PFSK-1 (cell line): ENCODE measurements around the gene CSRNP2. TPM values are rescaled to one million over a fixed set of nuclear protein-coding genes. Genes with fewer than 3 reads are reported as not detected.

Source experiments
- FOXP2 ChIP-seq: optimal IDR thresholded peaks from 2 replicates; pipeline ENCODE3; 2011; ENCODE audit warnings: borderline replicate concordance, control low read depth, inconsistent platforms; ENCODE audit not compliant: insufficient read depth; ENCODE audit errors: extremely low read length, extremely low read depth
- POLR2AphosphoS5 ChIP-seq: IDR thresholded peaks from 2 replicates; pipeline ENCODE4 v1.6.1; 2012; ENCODE audit warnings: low read depth, mild to moderate bottlenecking, control low read depth, low read length, moderate library complexity
- REST ChIP-seq, 2 experiments: IDR thresholded peaks; 2 replicates each; pipeline versions ENCODE4 v1.6.1 to v1.8.0; 2011 to 2012; ENCODE audit warnings: low read depth in 2 of 2, low read length in 2 of 2, control low read depth in 1 of 2, inconsistent platforms in 1 of 2, mild to moderate bottlenecking in 1 of 2, moderate library complexity in 1 of 2; ENCODE audit not compliant: insufficient read depth in 1 of 2
- SIN3A ChIP-seq: IDR thresholded peaks from 2 replicates; pipeline ENCODE4 v1.6.1; 2012; ENCODE audit warnings: mild to moderate bottlenecking, low read length, moderate library complexity, borderline replicate concordance; ENCODE audit not compliant: insufficient read depth
- TAF1 ChIP-seq: IDR thresholded peaks from 2 replicates; pipeline ENCODE4 v1.6.1; 2012; ENCODE audit warnings: low read length, control low read depth, borderline replicate concordance; ENCODE audit not compliant: insufficient read depth
- polyA plus RNA-seq: library from polyadenylated mRNA; unstranded; fragments of >200 nt; gene quantifications from one replicate; pipeline ENCODE4 v1.2.1, GENCODE V29; 2012; ENCODE audit warnings: low read depth, missing spikeins; ENCODE audit not compliant: insufficient read length

The CSRNP2 gene, protein sequence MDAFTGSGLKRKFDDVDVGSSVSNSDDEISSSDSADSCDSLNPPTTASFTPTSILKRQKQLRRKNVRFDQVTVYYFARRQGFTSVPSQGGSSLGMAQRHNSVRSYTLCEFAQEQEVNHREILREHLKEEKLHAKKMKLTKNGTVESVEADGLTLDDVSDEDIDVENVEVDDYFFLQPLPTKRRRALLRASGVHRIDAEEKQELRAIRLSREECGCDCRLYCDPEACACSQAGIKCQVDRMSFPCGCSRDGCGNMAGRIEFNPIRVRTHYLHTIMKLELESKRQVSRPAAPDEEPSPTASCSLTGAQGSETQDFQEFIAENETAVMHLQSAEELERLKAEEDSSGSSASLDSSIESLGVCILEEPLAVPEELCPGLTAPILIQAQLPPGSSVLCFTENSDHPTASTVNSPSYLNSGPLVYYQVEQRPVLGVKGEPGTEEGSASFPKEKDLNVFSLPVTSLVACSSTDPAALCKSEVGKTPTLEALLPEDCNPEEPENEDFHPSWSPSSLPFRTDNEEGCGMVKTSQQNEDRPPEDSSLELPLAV
- 29.2 TPM for polyA plus RNA-seq

DNA sequence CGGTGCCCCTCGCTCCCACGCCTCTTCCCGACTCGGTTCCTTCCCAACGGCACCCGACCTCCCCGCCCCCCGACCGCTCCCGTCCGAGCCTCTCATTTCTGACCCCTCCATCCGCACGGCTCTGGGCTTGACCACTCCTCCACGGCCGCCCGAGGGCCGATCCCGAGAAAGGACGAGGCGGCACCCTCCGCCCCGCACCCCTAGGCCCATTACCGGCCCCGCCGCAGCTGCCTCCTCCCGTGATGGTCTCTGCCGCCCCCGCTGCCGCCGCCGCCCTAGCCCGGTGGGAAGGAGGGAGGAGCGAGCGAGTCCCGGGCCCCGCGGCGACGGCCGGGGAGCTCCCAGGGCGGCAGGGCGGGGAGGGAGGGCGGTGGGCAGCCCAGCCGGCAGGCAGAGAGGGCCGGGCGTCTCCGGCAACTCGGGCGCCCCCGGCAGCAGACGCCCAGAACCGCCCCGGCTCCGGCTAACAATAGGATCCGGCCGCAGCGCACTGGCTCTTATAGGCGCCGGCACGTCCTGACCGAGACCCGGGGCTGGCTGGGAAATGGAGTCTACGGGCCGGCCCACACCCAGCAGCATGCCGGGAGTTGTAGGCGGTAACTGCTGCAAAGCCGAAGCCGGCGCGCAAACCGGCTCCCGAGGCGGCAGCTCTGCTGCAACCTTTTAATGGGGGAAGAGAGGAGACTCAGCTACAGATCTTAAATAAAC, at the start of gene CSRNP2:
Gene CSRNP2 (minus strand): TSS at position 471 of the 708 bp plus-strand sequence. CDS start 7,035 bp downstream, outside the sequence.
- TF ChIP-seq SIN3A (peak; percentile 85), FOXP2 (no peak), POLR2AphosphoS5 (peak; percentile 98), TAF1 (peak; percentile 96), REST (IDR thresholded peaks at IDR 0.05; ENCODE audit: insufficient read depth in 1 of 2, low read depth in 2 of 2, low read length in 2 of 2) (peak; percentile 1 to 72; a peak in 2 of 4 replicates)

DNA sequence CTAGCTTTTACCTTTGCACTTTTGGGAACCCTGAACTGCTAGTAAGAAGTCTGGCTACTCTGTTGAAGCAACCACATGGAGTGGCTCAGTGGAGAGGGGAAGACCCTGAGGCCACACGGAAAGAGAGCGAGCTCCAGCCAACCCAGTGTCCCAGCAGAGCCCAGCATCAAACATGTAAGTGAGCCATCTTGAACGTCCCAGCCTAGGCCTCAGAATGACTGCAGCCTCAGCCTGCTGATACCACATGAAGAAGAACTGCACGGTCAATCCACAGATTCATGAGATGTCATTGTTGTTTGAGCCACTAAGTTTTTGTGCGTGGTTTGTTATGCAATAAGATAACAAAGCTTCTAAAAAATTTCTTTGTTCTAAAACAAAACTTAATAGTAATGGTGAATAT, 49.3 kb upstream of the CSRNP2 start:
- TF ChIP-seq TAF1 = no peak
- TF ChIP-seq REST (IDR thresholded peaks at IDR 0.05; ENCODE audit: insufficient read depth in 1 of 2, low read depth in 2 of 2, low read length in 2 of 2) = no peak
- TF ChIP-seq FOXP2 = no peak

DNA sequence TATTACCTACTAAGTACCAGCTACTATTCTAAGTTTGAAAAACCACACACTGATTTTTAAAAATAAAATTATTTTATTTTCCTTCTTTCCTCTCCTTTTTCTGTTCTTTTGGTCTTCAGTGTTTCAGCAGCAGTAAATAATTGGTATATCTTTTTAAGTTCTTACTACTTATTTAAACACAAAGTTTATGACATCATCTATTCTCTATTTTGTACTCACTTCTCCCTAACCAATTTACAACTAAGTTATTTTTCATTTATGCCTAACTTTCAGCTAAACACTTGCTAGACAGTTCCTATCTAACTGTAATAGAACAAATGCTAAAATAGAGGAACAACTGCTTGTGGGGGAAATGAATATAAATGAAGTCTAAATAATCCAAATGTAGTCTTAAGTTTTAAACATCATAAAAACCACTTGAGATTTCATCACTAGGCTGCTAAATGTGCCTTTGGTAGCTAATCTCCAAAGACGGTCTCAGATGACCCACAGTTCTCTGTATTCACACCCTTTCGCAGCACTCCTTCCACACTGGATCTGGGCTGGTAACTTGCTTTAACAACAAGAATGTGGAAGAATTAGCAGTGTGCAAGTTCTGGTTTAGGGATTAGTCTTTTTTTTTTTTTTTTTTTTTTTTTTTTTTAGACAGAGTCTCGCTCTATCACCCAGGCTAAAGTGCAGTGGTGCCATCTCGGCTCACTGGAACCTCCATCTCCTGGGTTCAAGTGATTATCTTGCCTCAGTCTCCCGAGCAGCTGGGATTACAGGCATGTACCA, 48.5 kb upstream of the CSRNP2 start:
- TF ChIP-seq POLR2AphosphoS5 = no peak
- TF ChIP-seq REST (IDR thresholded peaks at IDR 0.05; ENCODE audit: insufficient read depth in 1 of 2, low read depth in 2 of 2, low read length in 2 of 2) = no peak
- no peak for TF ChIP-seq FOXP2
- no peak for TF ChIP-seq TAF1
- TF ChIP-seq SIN3A = no peak

DNA sequence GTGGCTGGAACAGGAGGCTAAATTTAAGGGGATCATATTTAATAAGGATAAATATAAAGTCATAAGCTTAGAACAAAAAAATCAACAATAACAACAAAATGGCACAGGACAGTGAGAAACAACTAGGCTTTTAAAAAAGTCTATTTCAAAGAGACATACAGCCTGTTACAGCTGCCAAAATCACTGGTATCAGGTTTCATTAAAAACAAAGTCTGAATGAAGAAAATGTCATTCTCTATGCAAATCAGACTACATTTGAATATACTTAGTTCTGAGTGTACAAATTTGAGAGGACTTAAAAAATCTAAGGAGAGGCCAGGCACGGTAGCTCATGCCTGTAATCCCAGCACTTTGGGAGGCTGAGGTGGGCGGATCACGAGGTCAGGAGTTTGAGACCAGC, 45.5 kb upstream of the CSRNP2 start:
- TF ChIP-seq REST (IDR thresholded peaks at IDR 0.05; ENCODE audit: insufficient read depth in 1 of 2, low read depth in 2 of 2, low read length in 2 of 2) (no peak), SIN3A (no peak), FOXP2 (no peak), TAF1 (no peak), POLR2AphosphoS5 (no peak)
